HG03066 (cell line): ENCODE data around the gene APOL4.
"Not testable (repeated sequence)": the region's sequence is repeated elsewhere in the genome, so short reads cannot be mapped to it uniquely, and the experiment has no call there.

ENCODE experiments used
- ATAC-seq: cut with Tn5 transposase; IDR thresholded peaks from one replicate; pipeline ENCODE4 v1.9.1; 2021; ENCODE audit warnings: low read depth; ENCODE audit not compliant: unreplicated experiment

The APOL4 gene

GRCh38 chr22:36232715-36233401, 31.2 kb upstream of the APOL4 start:
- ATAC-seq, result no peak

GRCh38 chr22:36231051-36231450, 29.4 kb upstream of the APOL4 start:
- ATAC-seq, result not testable (repeated sequence)

- not testable (repeated sequence) for ATAC-seq
Measured at GRCh38 chr22:36229649-36230048, 28.0 kb upstream of the APOL4 start.

GRCh38 chr22:36228944-36229343, 27.3 kb upstream of the APOL4 start:
- no peak for ATAC-seq

GRCh38 chr22:36228369-36228768, 26.8 kb upstream of the APOL4 start:
- not testable (repeated sequence) for ATAC-seq

GRCh38 chr22:36227806-36228205, 26.2 kb upstream of the APOL4 start:
- ATAC-seq, result no peak

- no peak for ATAC-seq
Measured at GRCh38 chr22:36227396-36227795, 25.8 kb upstream of the APOL4 start.

- no peak for ATAC-seq
Measured at GRCh38 chr22:36226189-36226588, 24.6 kb upstream of the APOL4 start.

- no peak for ATAC-seq
Measured at GRCh38 chr22:36225333-36225922, 23.8 kb upstream of the APOL4 start.

GRCh38 chr22:36224245-36224644, 22.6 kb upstream of the APOL4 start:
- no peak for ATAC-seq

GRCh38 chr22:36223504-36223903, 21.9 kb upstream of the APOL4 start:
- no peak for ATAC-seq

GRCh38 chr22:36222887-36223450, 21.4 kb upstream of the APOL4 start:
- ATAC-seq, result no peak

GRCh38 chr22:36221799-36222751, 20.5 kb upstream of the APOL4 start:
- no peak for ATAC-seq

- ATAC-seq, result no peak
Measured at GRCh38 chr22:36220451-36220921, 18.9 kb upstream of the APOL4 start.

- no peak for ATAC-seq
Measured at GRCh38 chr22:36218648-36219193, 17.1 kb upstream of the APOL4 start.

GRCh38 chr22:36215981-36216380, 14.4 kb upstream of the APOL4 start:
- ATAC-seq, result no peak

GRCh38 chr22:36213586-36213985, 12.0 kb upstream of the APOL4 start:
- ATAC-seq, result no peak

- ATAC-seq, result no peak
Measured at GRCh38 chr22:36212901-36213300, 11.3 kb upstream of the APOL4 start.

- ATAC-seq, result no peak
Measured at GRCh38 chr22:36211237-36211861, 9.7 kb upstream of the APOL4 start.

GRCh38 chr22:36210224-36210623, 8.6 kb upstream of the APOL4 start:
- ATAC-seq, result no peak
